ENCODE results near the gene TRAF1. TPM values are rescaled to one million over a fixed set of nuclear protein-coding genes. Genes with fewer than 3 reads are reported as not detected.
"Not testable (repeated sequence)": the region's sequence is repeated elsewhere in the genome, so short reads cannot be mapped to it uniquely, and the experiment has no call there.

The TRAF1 gene
- total RNA-seq, result 4.2 and 4.3 TPM in 2 replicates

- no peak for DNase-seq (ENCODE audit: extremely low read depth, low read depth, low spot score)
Observed at GRCh38 chr9:120926397-120926928, at the start of gene TRAF1. TSS of gene TRAF1 (minus strand) at chr9:120926796. CDS start at chr9:120926075, 721 bp downstream.

GRCh38 chr9:120974921-120975320 lies 48.3 kb upstream of the TRAF1 start:
- no peak for DNase-seq (ENCODE audit: extremely low read depth, low read depth, low spot score)

- DNase-seq (ENCODE audit: extremely low read depth, low read depth, low spot score), result no peak
Observed at GRCh38 chr9:120974181-120974580, 47.6 kb upstream of the TRAF1 start.

- no peak for DNase-seq (ENCODE audit: extremely low read depth, low read depth, low spot score)
Observed at GRCh38 chr9:120971938-120972337, 45.3 kb upstream of the TRAF1 start.

- not testable (repeated sequence) for DNase-seq (ENCODE audit: extremely low read depth, low read depth, low spot score)
Observed at GRCh38 chr9:120971471-120971870, 44.9 kb upstream of the TRAF1 start.

GRCh38 chr9:120970244-120970643 lies 43.6 kb upstream of the TRAF1 start:
- no peak for DNase-seq (ENCODE audit: extremely low read depth, low read depth, low spot score)

- DNase-seq (ENCODE audit: extremely low read depth, low read depth, low spot score), result no peak
Observed at GRCh38 chr9:120966013-120966369, 39.4 kb upstream of the TRAF1 start.

- DNase-seq (ENCODE audit: extremely low read depth, low read depth, low spot score), result no peak
Observed at GRCh38 chr9:120965344-120966012, 38.9 kb upstream of the TRAF1 start.

GRCh38 chr9:120961936-120962335 lies 35.3 kb upstream of the TRAF1 start:
- DNase-seq (ENCODE audit: extremely low read depth, low read depth, low spot score), result no peak

- DNase-seq (ENCODE audit: extremely low read depth, low read depth, low spot score), result no peak
Observed at GRCh38 chr9:120960001-120960400, 33.4 kb upstream of the TRAF1 start.

- no peak for DNase-seq (ENCODE audit: extremely low read depth, low read depth, low spot score)
Observed at GRCh38 chr9:120956862-120957261, 30.3 kb upstream of the TRAF1 start.

- no peak for DNase-seq (ENCODE audit: extremely low read depth, low read depth, low spot score)
Observed at GRCh38 chr9:120951960-120952618, 25.5 kb upstream of the TRAF1 start.

- no peak for DNase-seq (ENCODE audit: extremely low read depth, low read depth, low spot score)
Observed at GRCh38 chr9:120950421-120951388, 24.1 kb upstream of the TRAF1 start.

GRCh38 chr9:120949290-120949689 lies 22.7 kb upstream of the TRAF1 start:
- DNase-seq (ENCODE audit: extremely low read depth, low read depth, low spot score), result no peak

- no peak for DNase-seq (ENCODE audit: extremely low read depth, low read depth, low spot score)
Observed at GRCh38 chr9:120948824-120949223, 22.2 kb upstream of the TRAF1 start.

- DNase-seq (ENCODE audit: extremely low read depth, low read depth, low spot score), result no peak
Observed at GRCh38 chr9:120947222-120947621, 20.6 kb upstream of the TRAF1 start.

GRCh38 chr9:120946259-120946658 lies 19.7 kb upstream of the TRAF1 start:
- DNase-seq (ENCODE audit: extremely low read depth, low read depth, low spot score), result no peak

GRCh38 chr9:120944948-120945347 lies 18.4 kb upstream of the TRAF1 start:
- no peak for DNase-seq (ENCODE audit: extremely low read depth, low read depth, low spot score)

GRCh38 chr9:120944434-120944843 lies 17.8 kb upstream of the TRAF1 start:
- DNase-seq (ENCODE audit: extremely low read depth, low read depth, low spot score), result no peak

- DNase-seq (ENCODE audit: extremely low read depth, low read depth, low spot score), result no peak
Observed at GRCh38 chr9:120942186-120943001, 15.8 kb upstream of the TRAF1 start.
